ENCODE measurements around the gene ACP3.
"Not testable (repeated sequence)": the region's sequence is repeated elsewhere in the genome, so short reads cannot be mapped to it uniquely, and the experiment has no call there.

The ACP3 gene

GRCh38 chr3:132317229-132317948, at the start of gene ACP3:
TSS of gene ACP3 (plus strand) at chr3:132317407. CDS start at chr3:132317457, 50 bp downstream.
- DNase-seq (ENCODE audit: low spot score), result no peak

GRCh38 chr3:132268956-132269355, 48.3 kb upstream of the ACP3 start:
- DNase-seq (ENCODE audit: low spot score), result no peak

- DNase-seq (ENCODE audit: low spot score), result no peak
Measured at GRCh38 chr3:132273036-132273435, 44.2 kb upstream of the ACP3 start.

GRCh38 chr3:132276228-132276906, 40.8 kb upstream of the ACP3 start:
- DNase-seq (ENCODE audit: low spot score), result no peak

- DNase-seq (ENCODE audit: low spot score), result no peak
Measured at GRCh38 chr3:132279030-132279429, 38.2 kb upstream of the ACP3 start.

GRCh38 chr3:132283440-132283839, 33.8 kb upstream of the ACP3 start:
- no peak for DNase-seq (ENCODE audit: low spot score)

- DNase-seq (ENCODE audit: low spot score), result no peak
Measured at GRCh38 chr3:132283916-132284405, 33.2 kb upstream of the ACP3 start.

- DNase-seq (ENCODE audit: low spot score), result no peak
Measured at GRCh38 chr3:132284781-132285619, 32.2 kb upstream of the ACP3 start.

GRCh38 chr3:132285620-132285945, 31.6 kb upstream of the ACP3 start:
- DNase-seq (ENCODE audit: low spot score), result no peak

GRCh38 chr3:132286035-132286434, 31.2 kb upstream of the ACP3 start:
- DNase-seq (ENCODE audit: low spot score), result no peak

- no peak for DNase-seq (ENCODE audit: low spot score)
Measured at GRCh38 chr3:132288357-132288756, 28.9 kb upstream of the ACP3 start.

- DNase-seq (ENCODE audit: low spot score), result no peak
Measured at GRCh38 chr3:132289316-132289715, 27.9 kb upstream of the ACP3 start.

GRCh38 chr3:132290833-132291232, 26.4 kb upstream of the ACP3 start:
- DNase-seq (ENCODE audit: low spot score), result no peak

- no peak for DNase-seq (ENCODE audit: low spot score)
Measured at GRCh38 chr3:132292042-132292441, 25.2 kb upstream of the ACP3 start.

- DNase-seq (ENCODE audit: low spot score), result no peak
Measured at GRCh38 chr3:132293251-132293650, 24.0 kb upstream of the ACP3 start.

GRCh38 chr3:132294906-132295305, 22.3 kb upstream of the ACP3 start:
- DNase-seq (ENCODE audit: low spot score), result no peak

- DNase-seq (ENCODE audit: low spot score), result not testable (repeated sequence)
Measured at GRCh38 chr3:132303336-132304201, 13.6 kb upstream of the ACP3 start.

- not testable (repeated sequence) for DNase-seq (ENCODE audit: low spot score)
Measured at GRCh38 chr3:132304351-132304750, 12.9 kb upstream of the ACP3 start.

GRCh38 chr3:132310057-132310456, 7.2 kb upstream of the ACP3 start:
- not testable (repeated sequence) for DNase-seq (ENCODE audit: low spot score)

- no peak for DNase-seq (ENCODE audit: low spot score)
Measured at GRCh38 chr3:132311316-132311715, 5.9 kb upstream of the ACP3 start.

GRCh38 chr3:132311841-132312240, 5.4 kb upstream of the ACP3 start:
- no peak for DNase-seq (ENCODE audit: low spot score)

GRCh38 chr3:132315851-132316250, 1.4 kb upstream of the ACP3 start:
- no peak for DNase-seq (ENCODE audit: low spot score)

Data from hepatic stellate cell (primary cell).